ENCODE results near the gene GPR4. TPM values are rescaled to one million over a fixed set of nuclear protein-coding genes. Genes with fewer than 3 reads are reported as not detected.
A peak's percentile ranks its signal among the peaks of the same experiment; 100 is the strongest.
"Not testable (repeated sequence)": the region's sequence is repeated elsewhere in the genome, so short reads cannot be mapped to it uniquely, and the experiment has no call there.

GPR4 gene
- total RNA-seq, 1 donor: not detected

DNA sequence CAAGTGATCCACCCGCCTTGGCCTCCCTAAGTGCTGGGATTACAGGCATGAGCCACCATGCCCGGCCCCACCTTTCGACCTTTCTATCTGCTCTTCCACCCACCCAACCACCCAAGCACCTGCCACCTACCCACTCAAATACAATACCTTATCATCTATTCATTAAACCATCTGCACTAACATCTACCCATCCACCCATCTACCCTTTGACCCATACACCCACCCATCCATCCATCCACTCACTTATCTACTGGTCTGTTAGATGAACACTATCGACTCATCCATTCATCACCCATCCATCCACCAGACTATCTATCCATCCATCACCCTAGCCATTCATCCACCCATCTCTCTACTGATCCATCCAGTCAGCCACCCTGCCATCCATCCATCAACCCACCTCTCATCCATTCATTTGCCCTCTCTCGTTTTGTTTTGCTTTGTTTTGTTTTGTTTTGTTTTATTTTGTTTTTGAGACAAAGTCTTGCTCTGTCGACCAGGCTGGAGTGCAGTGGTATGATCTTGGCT is 20.0 kb upstream of the GPR4 start:
- Histone ChIP-seq H4K20me1 (ENCODE audit: insufficient read depth, low read length) (no peaks in the 10 kb centered on the region), H2AFZ (ENCODE audit: low read length) (no peak overlapping the region), H3K27ac (ENCODE audit: low read depth, low read length) (no peak overlapping the region), H3K79me2 (ENCODE audit: insufficient read depth, low read length) (no peaks in the 10 kb centered on the region), H3K4me2 (ENCODE audit: insufficient read depth, low read length) (no peak overlapping the region), H3K9me3 (ENCODE audit: low read depth, low read length) (no peaks in the 10 kb centered on the region), H3K27me3 (ENCODE audit: insufficient read depth, low read length) (no peaks in the 10 kb centered on the region), H3K4me1 (ENCODE audit: insufficient read depth, low read length) (no peaks in the 10 kb centered on the region), H3K36me3 (ENCODE audit: insufficient read depth, low read length) (peaks cover 36% of the 10 kb centered on the region), H3K4me3 (ENCODE audit: insufficient read depth, low read length) (no peak overlapping the region)
- TF ChIP-seq, protein P1, sequence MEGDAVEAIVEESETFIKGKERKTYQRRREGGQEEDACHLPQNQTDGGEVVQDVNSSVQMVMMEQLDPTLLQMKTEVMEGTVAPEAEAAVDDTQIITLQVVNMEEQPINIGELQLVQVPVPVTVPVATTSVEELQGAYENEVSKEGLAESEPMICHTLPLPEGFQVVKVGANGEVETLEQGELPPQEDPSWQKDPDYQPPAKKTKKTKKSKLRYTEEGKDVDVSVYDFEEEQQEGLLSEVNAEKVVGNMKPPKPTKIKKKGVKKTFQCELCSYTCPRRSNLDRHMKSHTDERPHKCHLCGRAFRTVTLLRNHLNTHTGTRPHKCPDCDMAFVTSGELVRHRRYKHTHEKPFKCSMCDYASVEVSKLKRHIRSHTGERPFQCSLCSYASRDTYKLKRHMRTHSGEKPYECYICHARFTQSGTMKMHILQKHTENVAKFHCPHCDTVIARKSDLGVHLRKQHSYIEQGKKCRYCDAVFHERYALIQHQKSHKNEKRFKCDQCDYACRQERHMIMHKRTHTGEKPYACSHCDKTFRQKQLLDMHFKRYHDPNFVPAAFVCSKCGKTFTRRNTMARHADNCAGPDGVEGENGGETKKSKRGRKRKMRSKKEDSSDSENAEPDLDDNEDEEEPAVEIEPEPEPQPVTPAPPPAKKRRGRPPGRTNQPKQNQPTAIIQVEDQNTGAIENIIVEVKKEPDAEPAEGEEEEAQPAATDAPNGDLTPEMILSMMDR (IDR thresholded peaks at IDR 0.05; ENCODE audit: extremely low read depth, low read depth, low read length): no peak
- DNase-seq (ENCODE audit: insufficient read length, low spot score, missing footprints): no peak

DNA sequence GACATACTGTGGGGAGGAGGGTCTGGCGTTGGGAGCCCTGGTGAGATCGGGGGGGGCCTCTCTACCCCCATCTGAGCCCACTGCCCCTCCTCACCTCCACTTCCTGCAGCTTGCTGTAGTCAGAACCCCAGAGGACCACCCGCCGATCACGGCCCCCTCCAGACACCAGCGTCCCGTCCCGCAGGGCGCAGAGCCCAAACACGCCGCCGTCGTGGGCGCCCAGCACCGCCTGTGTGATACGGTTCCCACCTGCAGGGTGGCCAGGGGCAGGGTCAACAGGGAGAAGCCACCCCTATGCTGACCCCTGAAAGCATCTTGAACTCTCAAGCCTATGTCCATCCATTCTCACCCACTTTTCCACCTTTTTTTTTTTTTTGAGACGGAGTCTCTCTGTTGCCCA is 19.4 kb upstream of the GPR4 start:
- Histone ChIP-seq H4K20me1 (ENCODE audit: insufficient read depth, low read length) (no peaks in the 10 kb centered on the region), H3K9me3 (ENCODE audit: low read depth, low read length) (no peaks in the 10 kb centered on the region), H3K4me3 (ENCODE audit: insufficient read depth, low read length) (no peak overlapping the region), H2AFZ (ENCODE audit: low read length) (no peak overlapping the region), H3K79me2 (ENCODE audit: insufficient read depth, low read length) (no peaks in the 10 kb centered on the region), H3K4me2 (ENCODE audit: insufficient read depth, low read length) (no peak overlapping the region), H3K36me3 (ENCODE audit: insufficient read depth, low read length) (peaks cover 38% of the 10 kb centered on the region), H3K27ac (ENCODE audit: low read depth, low read length) (no peak overlapping the region), H3K4me1 (ENCODE audit: insufficient read depth, low read length) (no peaks in the 10 kb centered on the region), H3K27me3 (ENCODE audit: insufficient read depth, low read length) (no peaks in the 10 kb centered on the region)
- TF ChIP-seq, protein P1 (IDR thresholded peaks at IDR 0.05; ENCODE audit: extremely low read depth, low read depth, low read length): no peak
- DNase-seq (ENCODE audit: insufficient read length, low spot score, missing footprints): no peak

DNA sequence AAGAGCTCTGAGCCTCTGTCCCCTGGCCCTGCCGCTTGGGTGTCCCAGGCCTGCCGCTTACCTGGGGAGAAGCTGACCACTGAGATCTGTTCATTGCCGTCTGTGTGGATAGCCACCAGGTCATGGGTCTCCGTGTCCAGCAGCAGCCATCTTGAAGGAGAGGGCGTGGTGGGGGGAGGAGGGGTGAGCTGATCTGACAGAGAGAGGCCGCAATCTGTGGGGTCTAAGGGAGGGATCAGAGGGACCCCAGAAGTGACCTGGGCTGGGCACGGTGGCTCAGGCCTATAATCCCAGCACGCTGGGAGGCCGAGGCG is 14.6 kb upstream of the GPR4 start:
- H4K20me1 ChIP-seq (ENCODE audit: insufficient read depth, low read length): no peaks in the 10 kb centered on the region
- TF ChIP-seq, protein P1 (IDR thresholded peaks at IDR 0.05; ENCODE audit: extremely low read depth, low read depth, low read length): no peak
- peaks cover 12% of the 10 kb centered on the region for H3K4me1 ChIP-seq (ENCODE audit: insufficient read depth, low read length)
- no peaks in the 10 kb centered on the region for H3K79me2 ChIP-seq (ENCODE audit: insufficient read depth, low read length)
- H3K36me3 ChIP-seq (ENCODE audit: insufficient read depth, low read length): peaks cover 43% of the 10 kb centered on the region
- H3K4me3 ChIP-seq (ENCODE audit: insufficient read depth, low read length): no peak overlapping the region
- H3K27me3 ChIP-seq (ENCODE audit: insufficient read depth, low read length): no peaks in the 10 kb centered on the region
- H3K27ac ChIP-seq (ENCODE audit: low read depth, low read length): no peak overlapping the region
- no peak for DNase-seq (ENCODE audit: insufficient read length, low spot score, missing footprints)
- H3K4me2 ChIP-seq (ENCODE audit: insufficient read depth, low read length): no peak overlapping the region
- no peak overlapping the region for H2AFZ ChIP-seq (ENCODE audit: low read length)
- H3K9me3 ChIP-seq (ENCODE audit: low read depth, low read length): no peaks in the 10 kb centered on the region

DNA sequence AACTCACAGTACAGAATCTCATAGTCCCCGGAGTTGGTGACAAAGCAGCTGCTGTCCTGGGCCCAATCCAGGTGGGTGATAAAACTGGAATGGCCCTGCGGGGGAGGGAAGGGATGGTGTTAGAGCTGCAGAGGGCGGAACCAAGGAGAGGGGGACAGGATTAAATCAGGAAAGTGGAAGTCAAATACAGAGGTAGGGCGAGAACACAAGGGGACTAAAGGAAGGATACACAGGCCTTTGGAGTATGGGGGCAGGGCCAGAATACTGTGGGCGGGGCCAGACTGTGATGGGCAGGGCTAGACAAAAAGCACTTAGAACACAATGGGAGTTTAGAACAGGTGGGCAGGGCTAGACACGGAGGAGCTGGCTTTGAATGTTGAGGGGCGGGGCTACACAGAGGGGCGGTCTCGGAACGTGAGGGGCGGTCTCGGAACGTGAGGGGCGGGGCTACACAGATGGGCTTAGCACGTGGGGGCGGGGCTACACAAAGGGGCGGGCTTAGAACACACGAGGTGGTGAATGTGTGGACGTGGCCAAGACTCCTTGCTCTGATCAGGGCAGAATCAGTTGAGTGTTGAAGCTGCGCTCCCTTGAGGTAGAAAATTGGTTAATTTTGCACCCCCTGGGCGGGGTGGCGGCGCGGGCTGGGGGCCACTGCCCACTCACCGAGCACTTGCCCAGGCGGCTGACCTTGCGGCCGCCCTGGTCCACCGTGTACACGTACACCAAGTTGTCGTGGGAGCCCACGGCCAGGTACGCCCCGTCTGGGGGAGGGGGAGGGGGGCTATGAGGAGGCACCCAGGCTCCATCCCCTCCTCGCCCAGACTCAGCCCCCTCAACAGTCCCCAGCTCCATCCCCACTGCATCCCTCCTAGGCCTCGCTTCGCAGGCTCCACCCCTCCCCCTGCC is 14.0 kb upstream of the GPR4 start:
- H4K20me1 ChIP-seq (ENCODE audit: insufficient read depth, low read length): no peaks in the 10 kb centered on the region
- H3K4me1 ChIP-seq (ENCODE audit: insufficient read depth, low read length): peaks cover 12% of the 10 kb centered on the region
- DNase-seq (ENCODE audit: insufficient read length, low spot score, missing footprints): peak; percentile 94
- no peak overlapping the region for H3K27ac ChIP-seq (ENCODE audit: low read depth, low read length)
- no peaks in the 10 kb centered on the region for H3K79me2 ChIP-seq (ENCODE audit: insufficient read depth, low read length)
- peaks cover 45% of the 10 kb centered on the region for H3K36me3 ChIP-seq (ENCODE audit: insufficient read depth, low read length)
- no peaks in the 10 kb centered on the region for H3K9me3 ChIP-seq (ENCODE audit: low read depth, low read length)
- no peak overlapping the region for H2AFZ ChIP-seq (ENCODE audit: low read length)
- H3K27me3 ChIP-seq (ENCODE audit: insufficient read depth, low read length): no peaks in the 10 kb centered on the region
- no peak overlapping the region for H3K4me2 ChIP-seq (ENCODE audit: insufficient read depth, low read length)
- TF ChIP-seq, protein P1 (IDR thresholded peaks at IDR 0.05; ENCODE audit: extremely low read depth, low read depth, low read length): no peak
- no peak overlapping the region for H3K4me3 ChIP-seq (ENCODE audit: insufficient read depth, low read length)

DNA sequence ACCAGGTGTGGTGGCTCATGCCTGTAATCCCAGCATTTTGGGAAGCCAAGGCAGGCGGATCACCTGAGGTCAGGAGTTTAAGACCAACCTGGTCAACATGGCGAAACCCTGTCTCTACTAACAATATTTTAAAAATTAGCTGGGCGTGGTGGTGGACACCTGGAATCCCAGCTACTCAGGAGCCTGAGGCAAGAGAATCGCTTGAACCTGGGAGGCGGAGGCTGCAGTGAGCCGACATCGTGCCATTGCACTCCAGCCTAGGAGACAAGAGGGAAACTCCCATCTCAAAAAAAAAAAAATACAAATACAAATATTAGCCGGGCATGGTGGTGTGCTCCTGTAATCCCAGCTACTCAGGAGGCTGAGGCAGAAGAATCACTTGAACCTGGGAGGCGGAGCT is 13.0 kb upstream of the GPR4 start:
- not testable (repeated sequence) for H3K27me3 ChIP-seq (ENCODE audit: insufficient read depth, low read length); H3K4me3 ChIP-seq (ENCODE audit: insufficient read depth, low read length); H3K9me3 ChIP-seq (ENCODE audit: low read depth, low read length); H3K4me2 ChIP-seq (ENCODE audit: insufficient read depth, low read length); H4K20me1 ChIP-seq (ENCODE audit: insufficient read depth, low read length); H3K27ac ChIP-seq (ENCODE audit: low read depth, low read length); H2AFZ ChIP-seq (ENCODE audit: low read length); DNase-seq (ENCODE audit: insufficient read length, low spot score, missing footprints); H3K79me2 ChIP-seq (ENCODE audit: insufficient read depth, low read length)
- Histone ChIP-seq H3K4me1 (ENCODE audit: insufficient read depth, low read length) (peaks cover 12% of the 10 kb centered on the region), H3K36me3 (ENCODE audit: insufficient read depth, low read length) (peaks cover 45% of the 10 kb centered on the region)

Measured in osteoblast (primary cell).